Stimulated activated naive CD4-positive, alpha-beta T cell treated with Interleukin-2 at 50 U/mL for 16 hours (primary cell): ENCODE results near the gene ZNF292.
"Not testable (repeated sequence)": the region's sequence is repeated elsewhere in the genome, so short reads cannot be mapped to it uniquely, and the experiment has no call there.

ENCODE experiments used
- DNase-seq: peaks from one replicate; lab custom pipeline; 2025; lab: John Stamatoyannopoulos, UW

ZNF292 gene

DNA sequence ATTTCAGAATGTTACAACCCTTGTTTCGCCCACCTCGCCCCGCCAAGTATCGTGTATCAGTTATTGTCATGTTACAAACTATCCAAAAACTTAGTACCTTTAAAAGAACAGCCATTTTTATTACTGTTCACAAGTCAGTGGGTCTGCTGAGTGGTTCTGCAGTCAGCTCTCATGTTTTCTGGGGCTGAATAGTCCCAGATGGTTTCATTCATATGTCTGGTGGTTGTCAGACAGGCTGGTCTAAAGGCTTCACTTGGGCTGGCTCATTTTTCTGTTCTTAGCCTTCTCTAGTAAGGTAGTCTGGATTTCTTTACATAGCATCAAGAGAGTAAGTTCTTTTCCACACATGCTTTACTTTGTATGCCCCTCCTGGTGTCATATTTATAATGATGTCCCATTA, 8.6 kb downstream of the ZNF292 start:
- DNase-seq = no peak

DNA sequence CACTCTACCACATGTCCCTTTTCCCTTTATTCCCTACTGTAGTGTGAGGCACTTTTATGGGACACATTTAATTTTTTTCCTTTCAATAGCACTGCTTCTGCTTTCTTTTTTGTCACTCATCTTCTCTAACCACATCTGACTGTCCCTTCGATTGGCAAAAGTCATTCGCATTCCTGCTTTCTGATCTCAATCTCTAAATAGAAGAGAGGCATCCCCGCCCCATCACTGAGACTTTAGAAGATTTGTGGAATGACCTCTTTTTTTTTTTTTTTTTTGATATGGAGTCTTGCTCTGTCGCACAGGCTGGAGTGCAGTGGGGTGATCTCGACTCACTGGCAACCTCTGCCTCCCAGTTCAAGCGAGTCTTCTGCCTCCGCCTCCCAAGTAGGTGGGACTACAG, 9.1 kb downstream of the ZNF292 start:
- no peak for DNase-seq

DNA sequence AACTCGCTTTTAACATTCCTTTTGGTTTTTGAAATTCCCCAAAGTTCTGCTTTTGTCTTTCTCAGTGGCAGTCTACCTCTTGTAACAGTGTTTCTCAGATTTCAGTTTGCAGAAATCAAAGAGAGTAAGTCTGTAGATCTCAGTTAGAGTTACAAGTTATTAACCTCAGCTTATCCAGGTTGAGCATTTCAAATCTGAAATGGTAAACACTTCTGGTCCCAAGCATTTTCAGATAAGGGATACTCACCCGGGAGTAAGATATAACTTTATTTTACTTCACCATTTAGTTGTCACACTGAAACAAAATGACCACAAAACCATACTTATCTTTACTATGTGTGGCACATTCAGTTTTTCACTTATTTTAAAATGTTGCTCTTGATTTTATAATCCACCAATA, 9.8 kb downstream of the ZNF292 start:
- no peak for DNase-seq

- no peak for DNase-seq
Measured at GRCh38 chr6:87171938-87172633, 16.7 kb downstream of the ZNF292 start.

GRCh38 chr6:87174078-87174579, 18.8 kb downstream of the ZNF292 start:
- no peak for DNase-seq

DNA sequence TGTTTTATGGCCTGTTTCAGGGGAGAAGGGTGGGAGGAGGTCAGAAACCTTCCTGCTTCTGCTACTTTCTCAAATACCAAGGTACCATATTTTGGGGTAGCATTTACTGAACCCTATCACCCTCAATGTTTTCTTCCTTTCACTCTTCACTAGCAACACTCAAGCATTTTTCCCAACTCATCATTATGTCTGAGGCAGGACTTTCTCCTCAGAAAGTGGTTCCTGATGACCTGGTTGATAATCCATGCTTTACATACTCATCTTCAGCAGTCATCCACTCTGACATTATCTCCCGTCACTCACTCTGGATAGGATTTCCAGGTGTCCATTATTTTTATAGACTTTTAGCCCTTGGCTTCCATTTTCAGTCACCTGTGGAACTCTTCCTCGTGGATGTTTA, 21.1 kb downstream of the ZNF292 start:
- DNase-seq = no peak

GRCh38 chr6:87180105-87180728, 24.9 kb downstream of the ZNF292 start:
- no peak for DNase-seq

DNA sequence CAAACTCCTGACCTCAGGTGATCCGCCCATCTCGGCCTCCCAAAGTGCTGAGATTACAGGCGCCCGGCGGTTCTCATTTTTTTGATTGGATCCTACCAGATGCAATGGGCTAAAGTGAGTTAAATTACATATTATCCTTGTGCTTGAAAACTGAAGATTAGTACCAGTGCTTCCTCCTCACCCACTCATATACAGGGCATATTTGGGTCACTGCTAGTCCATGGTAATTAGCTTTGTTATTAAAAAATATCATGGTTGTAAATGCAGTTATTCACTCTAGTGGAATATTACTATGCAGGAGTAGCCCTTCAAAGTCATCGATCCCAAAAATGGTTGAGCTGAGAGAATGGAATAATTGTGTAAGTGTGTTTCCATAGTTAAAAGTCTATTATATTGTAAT, 26.5 kb downstream of the ZNF292 start:
- no peak for DNase-seq

DNA sequence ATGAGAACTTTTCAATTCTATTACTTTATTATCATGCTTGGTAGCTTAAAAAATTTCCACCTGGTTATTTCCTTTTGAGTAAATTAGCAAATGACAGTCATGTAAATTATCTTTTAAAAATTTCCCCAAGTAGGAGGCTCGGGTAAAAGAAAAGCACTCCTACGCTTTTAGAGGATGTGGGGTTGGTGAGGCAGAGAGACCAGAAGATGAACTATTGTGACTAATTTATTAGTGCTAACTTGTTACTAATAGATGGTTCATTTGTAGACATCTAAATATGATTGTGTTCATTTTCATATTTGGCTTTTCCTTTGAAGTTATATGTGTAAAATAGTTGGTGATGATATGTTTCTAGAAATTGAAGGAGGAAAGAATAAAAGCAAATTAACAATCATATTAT, 27.0 kb downstream of the ZNF292 start:
- DNase-seq = peak; percentile 28

- DNase-seq = no peak
Measured at GRCh38 chr6:87182940-87183339, 27.6 kb downstream of the ZNF292 start.

- DNase-seq = no peak
Measured at GRCh38 chr6:87183687-87184086, 28.3 kb downstream of the ZNF292 start.

- DNase-seq = no peak
Measured at GRCh38 chr6:87184762-87185250, 29.4 kb downstream of the ZNF292 start.

- no peak for DNase-seq
Measured at GRCh38 chr6:87196275-87196842, 41.0 kb downstream of the ZNF292 start.

GRCh38 chr6:87197547-87197946, 42.2 kb downstream of the ZNF292 start:
- DNase-seq = no peak

DNA sequence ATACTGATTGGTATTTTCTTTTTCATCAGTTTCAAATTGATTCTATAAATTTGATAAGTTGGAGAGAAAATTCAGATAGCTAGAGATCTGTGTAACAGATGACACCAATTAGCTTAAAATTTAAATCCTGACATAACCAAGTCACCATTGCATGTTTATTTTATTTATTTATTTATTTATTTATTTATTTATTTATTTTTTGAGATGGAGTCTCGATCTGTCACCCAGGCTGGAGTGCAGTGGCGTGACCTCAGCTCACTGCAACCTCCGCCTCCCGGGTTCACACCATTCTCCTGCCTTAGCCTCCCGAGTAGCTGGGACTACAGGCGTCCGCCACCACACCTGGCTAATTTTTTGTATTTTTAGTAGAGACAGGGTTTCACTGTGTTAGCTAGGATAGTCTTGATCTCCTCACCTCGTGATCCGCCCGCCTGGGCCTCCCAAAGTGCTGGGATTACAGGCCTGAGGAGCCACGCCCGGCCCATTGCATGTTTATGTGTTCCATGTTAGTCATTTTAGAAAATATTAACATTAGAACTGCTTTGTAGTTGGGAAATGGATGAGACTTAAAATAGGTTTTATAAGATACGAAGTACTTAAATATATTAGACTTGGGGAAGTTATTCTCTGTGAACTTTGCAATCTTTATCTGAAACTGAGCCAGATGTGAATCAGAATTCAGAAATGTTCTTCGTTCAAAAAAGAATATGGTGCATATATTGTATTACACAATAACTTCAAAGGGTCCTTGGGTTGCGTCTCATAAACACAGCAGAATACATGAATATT, 42.9 kb downstream of the ZNF292 start:
- DNase-seq = not testable (repeated sequence)

DNA sequence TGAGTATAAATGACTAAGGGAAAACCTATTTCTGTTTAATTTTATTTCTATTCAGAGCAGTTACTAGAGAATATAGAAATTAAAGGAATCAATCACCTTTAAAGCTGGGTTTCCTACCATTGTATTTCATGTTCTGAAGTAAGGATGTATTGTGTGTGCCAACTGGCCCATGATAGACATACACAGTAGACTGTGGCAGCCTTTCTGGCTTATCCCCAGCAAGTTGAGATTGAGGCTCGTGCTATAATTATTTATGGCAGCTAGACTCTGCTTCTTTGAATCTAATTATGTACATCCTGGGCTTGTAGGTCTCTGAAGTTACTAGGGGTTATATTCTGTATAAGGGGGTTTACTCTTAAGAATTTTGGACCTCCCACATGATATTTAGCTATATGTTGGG, 44.4 kb downstream of the ZNF292 start:
- DNase-seq = no peak

- no peak for DNase-seq
Measured at GRCh38 chr6:87200469-87201175, 45.3 kb downstream of the ZNF292 start.

GRCh38 chr6:87203448-87204023, 48.2 kb downstream of the ZNF292 start:
- no peak for DNase-seq

DNA sequence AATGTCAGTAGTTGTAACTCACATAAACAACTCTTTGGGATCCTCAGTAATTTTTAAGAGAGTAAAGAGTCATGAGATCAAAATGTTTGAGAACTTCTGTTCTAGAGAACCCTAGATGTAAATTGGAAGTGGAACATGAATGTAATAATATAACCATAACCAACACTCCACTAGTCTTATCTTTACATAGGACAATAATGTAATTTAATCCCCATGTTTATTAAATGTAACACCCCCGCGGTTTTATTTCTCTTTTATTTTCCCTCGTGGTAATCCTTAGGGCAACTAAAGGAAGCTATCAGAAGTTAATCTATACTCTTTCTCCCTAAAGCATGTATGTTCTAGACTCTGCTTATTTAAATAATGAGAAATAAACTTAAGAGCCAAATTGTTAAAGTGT, 54.4 kb downstream of the ZNF292 start:
- no peak for DNase-seq

DNA sequence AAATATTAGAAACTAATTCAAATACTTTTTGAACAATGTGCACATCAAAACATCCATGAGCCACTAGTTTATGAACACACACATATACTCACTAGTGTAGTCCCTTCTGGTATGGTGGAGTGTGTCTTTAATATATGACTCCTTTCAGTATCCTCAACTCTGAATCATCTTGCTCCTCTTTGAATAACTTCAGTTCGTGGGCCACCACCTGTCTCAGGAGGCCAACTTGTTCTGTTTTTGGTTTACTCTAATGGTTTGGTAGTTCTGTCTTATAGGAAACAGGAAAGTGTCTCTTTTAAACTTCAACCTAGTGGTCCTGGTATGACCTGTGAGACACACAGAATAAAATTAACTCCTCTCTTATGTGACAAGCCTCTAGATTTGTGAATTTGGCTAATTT, 55.6 kb downstream of the ZNF292 start:
- DNase-seq = peak; percentile 4

GRCh38 chr6:87212596-87212995, 57.2 kb downstream of the ZNF292 start:
- DNase-seq = no peak
